ENCODE data around the gene C1orf74.

C1orf74 gene

DNA sequence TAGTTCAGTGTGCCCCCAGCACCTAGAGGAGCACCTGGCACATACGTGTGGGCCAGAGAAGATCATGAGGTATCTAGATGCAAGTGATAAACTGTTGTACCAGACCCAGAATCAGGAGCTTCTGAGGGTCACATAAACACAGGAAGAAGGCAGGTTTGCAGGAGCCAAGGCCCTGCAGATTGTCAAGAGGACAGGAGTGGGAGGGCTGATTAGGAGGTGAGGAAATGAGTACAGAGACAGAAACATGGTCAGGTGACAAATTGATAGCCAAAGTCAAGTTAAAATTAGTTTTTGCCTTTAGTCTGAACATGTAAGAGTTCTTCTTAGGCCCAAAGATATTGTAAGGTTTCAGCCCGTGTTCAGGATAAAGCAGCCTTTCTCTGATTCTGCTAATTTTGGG, 42.5 kb downstream of the C1orf74 start:
- Histone ChIP-seq H3K79me2 (ENCODE audit: control insufficient read depth, low read length) (no peaks in the 10 kb centered on the region), H3K9me2 (replicated peaks; ENCODE audit: control insufficient read depth, low read length) (no peaks in the 10 kb centered on the region), H4K20me1 (ENCODE audit: control insufficient read depth, insufficient read depth, low read depth, low read length) (no peaks in the 10 kb centered on the region), H3F3A (ENCODE audit: control insufficient read depth, insufficient read depth) (no peaks in the 10 kb centered on the region), H3K4me2 (ENCODE audit: low read length) (no peak overlapping the region), H3K36me3 (ENCODE audit: control insufficient read depth, low read length) (no peaks in the 10 kb centered on the region), H3K9me3 (ENCODE audit: control insufficient read depth, insufficient read depth, low read length) (no peaks in the 10 kb centered on the region), H3K27me3 (ENCODE audit: control insufficient read depth, low read length) (peaks cover 9% of the 10 kb centered on the region; the same call in 1 of the 2 replicates), H3K4me3 (ENCODE audit: low read length) (no peak overlapping the region), H3K4me1 (ENCODE audit: control insufficient read depth, low read length) (no peaks in the 10 kb centered on the region), H3K27ac (ENCODE audit: low read depth, low read length) (no peak overlapping the region)
- TF ChIP-seq, protein P1, sequence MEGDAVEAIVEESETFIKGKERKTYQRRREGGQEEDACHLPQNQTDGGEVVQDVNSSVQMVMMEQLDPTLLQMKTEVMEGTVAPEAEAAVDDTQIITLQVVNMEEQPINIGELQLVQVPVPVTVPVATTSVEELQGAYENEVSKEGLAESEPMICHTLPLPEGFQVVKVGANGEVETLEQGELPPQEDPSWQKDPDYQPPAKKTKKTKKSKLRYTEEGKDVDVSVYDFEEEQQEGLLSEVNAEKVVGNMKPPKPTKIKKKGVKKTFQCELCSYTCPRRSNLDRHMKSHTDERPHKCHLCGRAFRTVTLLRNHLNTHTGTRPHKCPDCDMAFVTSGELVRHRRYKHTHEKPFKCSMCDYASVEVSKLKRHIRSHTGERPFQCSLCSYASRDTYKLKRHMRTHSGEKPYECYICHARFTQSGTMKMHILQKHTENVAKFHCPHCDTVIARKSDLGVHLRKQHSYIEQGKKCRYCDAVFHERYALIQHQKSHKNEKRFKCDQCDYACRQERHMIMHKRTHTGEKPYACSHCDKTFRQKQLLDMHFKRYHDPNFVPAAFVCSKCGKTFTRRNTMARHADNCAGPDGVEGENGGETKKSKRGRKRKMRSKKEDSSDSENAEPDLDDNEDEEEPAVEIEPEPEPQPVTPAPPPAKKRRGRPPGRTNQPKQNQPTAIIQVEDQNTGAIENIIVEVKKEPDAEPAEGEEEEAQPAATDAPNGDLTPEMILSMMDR (IDR thresholded peaks at IDR 0.05; ENCODE audit: low read depth, low read length, poor library complexity, severe bottlenecking): no peak
- no peak for TF ChIP-seq EZH2phosphoT487 (IDR thresholded peaks at IDR 0.05; ENCODE audit: borderline replicate concordance, low read length)

DNA sequence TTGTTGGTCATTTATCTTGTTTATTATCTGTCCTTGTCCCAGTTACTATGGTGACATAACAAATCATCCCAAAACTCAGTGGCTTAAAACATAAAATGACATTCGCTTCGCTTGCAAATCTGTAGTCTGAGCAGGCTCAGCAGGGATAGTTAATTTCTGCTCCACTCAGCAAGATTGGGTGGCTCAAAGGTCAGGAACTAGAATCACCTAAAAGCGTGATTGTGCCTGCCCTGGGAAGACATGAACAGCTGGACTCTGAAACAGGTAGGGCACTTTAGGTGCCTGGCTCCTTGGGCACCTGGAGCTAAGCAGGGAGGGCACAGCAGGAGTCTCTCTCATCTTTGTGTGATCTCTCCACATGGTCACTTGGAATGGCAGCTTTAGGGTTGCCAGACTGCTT, 43.2 kb downstream of the C1orf74 start:
- Histone ChIP-seq H3K79me2 (ENCODE audit: control insufficient read depth, low read length) (no peaks in the 10 kb centered on the region), H3K4me2 (ENCODE audit: low read length) (no peak overlapping the region), H3K9me2 (replicated peaks; ENCODE audit: control insufficient read depth, low read length) (no peaks in the 10 kb centered on the region), H3F3A (ENCODE audit: control insufficient read depth, insufficient read depth) (no peaks in the 10 kb centered on the region), H3K36me3 (ENCODE audit: control insufficient read depth, low read length) (no peaks in the 10 kb centered on the region), H3K27me3 (ENCODE audit: control insufficient read depth, low read length) (peaks cover 3% of the 10 kb centered on the region; the same call in 1 of the 2 replicates), H3K27ac (ENCODE audit: low read depth, low read length) (no peak overlapping the region), H4K20me1 (ENCODE audit: control insufficient read depth, insufficient read depth, low read depth, low read length) (no peaks in the 10 kb centered on the region), H3K4me1 (ENCODE audit: control insufficient read depth, low read length) (no peaks in the 10 kb centered on the region), H3K9me3 (ENCODE audit: control insufficient read depth, insufficient read depth, low read length) (no peaks in the 10 kb centered on the region), H3K4me3 (ENCODE audit: low read length) (no peak overlapping the region)
- TF ChIP-seq, protein P1 (IDR thresholded peaks at IDR 0.05; ENCODE audit: low read depth, low read length, poor library complexity, severe bottlenecking): no peak
- TF ChIP-seq EZH2phosphoT487 (IDR thresholded peaks at IDR 0.05; ENCODE audit: borderline replicate concordance, low read length): no peak

DNA sequence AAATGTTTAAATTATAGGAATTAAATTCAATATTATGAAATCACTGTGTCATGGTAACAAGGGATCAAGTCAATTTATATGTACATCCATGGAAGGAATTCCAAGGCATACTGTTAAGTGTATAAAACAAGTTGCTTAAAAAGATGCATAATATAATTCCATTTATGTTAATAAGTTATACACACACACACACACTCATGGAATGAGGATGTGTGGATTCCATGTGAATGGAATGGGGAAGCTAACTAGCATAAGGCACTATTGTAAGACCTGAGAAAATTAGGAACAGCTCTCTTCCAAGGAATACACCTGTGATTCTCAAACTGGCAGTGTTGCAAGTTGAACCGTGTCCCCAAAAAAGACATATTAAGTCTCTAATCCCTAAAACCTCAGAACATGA, 46.1 kb downstream of the C1orf74 start:
- Histone ChIP-seq H3K9me2 (replicated peaks; ENCODE audit: control insufficient read depth, low read length) (no peaks in the 10 kb centered on the region), H3F3A (ENCODE audit: control insufficient read depth, insufficient read depth) (no peaks in the 10 kb centered on the region), H3K9me3 (ENCODE audit: control insufficient read depth, insufficient read depth, low read length) (no peaks in the 10 kb centered on the region), H3K27ac (ENCODE audit: low read depth, low read length) (no peak overlapping the region), H3K4me1 (ENCODE audit: control insufficient read depth, low read length) (no peaks in the 10 kb centered on the region), H3K27me3 (ENCODE audit: control insufficient read depth, low read length) (peaks cover 3% of the 10 kb centered on the region), H3K36me3 (ENCODE audit: control insufficient read depth, low read length) (no peaks in the 10 kb centered on the region), H4K20me1 (ENCODE audit: control insufficient read depth, insufficient read depth, low read depth, low read length) (no peaks in the 10 kb centered on the region), H3K4me3 (ENCODE audit: low read length) (no peak overlapping the region), H3K79me2 (ENCODE audit: control insufficient read depth, low read length) (no peaks in the 10 kb centered on the region), H3K4me2 (ENCODE audit: low read length) (no peak overlapping the region)
- TF ChIP-seq, protein P1 (IDR thresholded peaks at IDR 0.05; ENCODE audit: low read depth, low read length, poor library complexity, severe bottlenecking): no peak
- no peak for TF ChIP-seq EZH2phosphoT487 (IDR thresholded peaks at IDR 0.05; ENCODE audit: borderline replicate concordance, low read length)

DNA sequence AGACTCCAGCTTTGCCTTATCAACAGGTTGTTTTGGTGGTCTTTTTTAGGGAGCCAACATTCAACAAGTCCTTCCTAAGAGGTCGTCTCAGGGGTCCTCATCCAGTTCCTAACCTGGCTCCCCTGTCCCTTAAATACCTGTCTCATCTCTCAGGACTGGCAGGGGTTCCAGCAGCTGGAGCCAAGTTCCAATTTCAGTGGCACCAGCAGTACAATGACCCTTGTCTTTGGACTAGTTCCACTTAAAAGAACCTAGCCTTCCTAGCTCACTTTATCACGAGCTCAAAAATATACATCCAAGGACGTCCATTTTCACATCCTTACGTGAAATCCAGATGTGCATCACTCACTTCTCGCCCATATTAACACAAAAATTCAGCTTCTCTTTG, 47.2 kb downstream of the C1orf74 start:
- H3K36me3 ChIP-seq (ENCODE audit: control insufficient read depth, low read length): no peaks in the 10 kb centered on the region
- no peaks in the 10 kb centered on the region for H3K9me3 ChIP-seq (ENCODE audit: control insufficient read depth, insufficient read depth, low read length)
- H3K4me1 ChIP-seq (ENCODE audit: control insufficient read depth, low read length): no peaks in the 10 kb centered on the region
- H4K20me1 ChIP-seq (ENCODE audit: control insufficient read depth, insufficient read depth, low read depth, low read length): no peaks in the 10 kb centered on the region
- H3K79me2 ChIP-seq (ENCODE audit: control insufficient read depth, low read length): no peaks in the 10 kb centered on the region
- H3K27me3 ChIP-seq (ENCODE audit: control insufficient read depth, low read length): peaks cover 3% of the 10 kb centered on the region
- H3K4me3 ChIP-seq (ENCODE audit: low read length): no peak overlapping the region
- H3K9me2 ChIP-seq (replicated peaks; ENCODE audit: control insufficient read depth, low read length): no peaks in the 10 kb centered on the region
- no peak overlapping the region for H3K4me2 ChIP-seq (ENCODE audit: low read length)
- no peaks in the 10 kb centered on the region for H3F3A ChIP-seq (ENCODE audit: control insufficient read depth, insufficient read depth)
- H3K27ac ChIP-seq (ENCODE audit: low read depth, low read length): no peak overlapping the region
- TF ChIP-seq, protein P1 (IDR thresholded peaks at IDR 0.05; ENCODE audit: low read depth, low read length, poor library complexity, severe bottlenecking): no peak
- TF ChIP-seq EZH2phosphoT487 (IDR thresholded peaks at IDR 0.05; ENCODE audit: borderline replicate concordance, low read length): no peak
